Stimulated activated effector memory CD8-positive, alpha-beta T cell treated with anti-CD3 and anti-CD28 coated beads, Interleukin-12 subunit alpha, Interleukin-12 subunit beta, amount 100 ng/mL, for 72 hours (primary cell): ENCODE measurements around the gene DGKD.

Experiments
- ATAC-seq: fragments of 150-1000 bp; cut with Tn5 transposase; 2 replicates; pipeline ENCODE4 v1.10.0; 2021
- DNase-seq, 2 donors: peaks; one replicate each; pipeline ENCODE4 v3.0.0; 2021 to 2022; ENCODE audit warnings: low spot score in 2 of 2
- H3K27ac Mint-ChIP-seq: one replicate; pipeline ENCODE4 v1.8.0; 2022; ENCODE audit warnings: mild to moderate bottlenecking, mixed read lengths
- H3K36me3 Mint-ChIP-seq: one replicate; pipeline ENCODE4 v1.8.0; 2022; ENCODE audit warnings: mild to moderate bottlenecking, mixed read lengths
- H3K4me1 Mint-ChIP-seq: one replicate; pipeline ENCODE4 v1.8.0; 2022; ENCODE audit warnings: mixed read lengths
- H3K4me3 Mint-ChIP-seq: one replicate; pipeline ENCODE4 v1.8.0; 2022; ENCODE audit warnings: mild to moderate bottlenecking, mixed read lengths
- H3K9me3 Mint-ChIP-seq: one replicate; pipeline ENCODE4 v1.8.0; 2022; ENCODE audit warnings: mixed read lengths

DGKD gene

GRCh38 chr2:233476651-233477547 is 122.6 kb downstream of the DGKD start:
- Mint-ChIP-seq H3K4me1 (peaks cover 5% of the 10 kb centered on the region), H3K9me3 (no peaks in the 10 kb centered on the region), H3K4me3 (no peak overlapping the region), H3K36me3 (peaks cover 17% of the 10 kb centered on the region), H3K27ac (peak overlapping the region; percentile 23)
- DNase-seq (no peak), ATAC-seq (no peak)

GRCh38 chr2:233477548-233478433 is 123.5 kb downstream of the DGKD start:
- H3K36me3 Mint-ChIP-seq, result peaks cover 14% of the 10 kb centered on the region
- no peak overlapping the region for H3K4me3 Mint-ChIP-seq
- ATAC-seq, result no peak
- no peak overlapping the region for H3K27ac Mint-ChIP-seq
- no peaks in the 10 kb centered on the region for H3K9me3 Mint-ChIP-seq
- H3K4me1 Mint-ChIP-seq, result peaks cover 5% of the 10 kb centered on the region
- DNase-seq, result no peak

DNA sequence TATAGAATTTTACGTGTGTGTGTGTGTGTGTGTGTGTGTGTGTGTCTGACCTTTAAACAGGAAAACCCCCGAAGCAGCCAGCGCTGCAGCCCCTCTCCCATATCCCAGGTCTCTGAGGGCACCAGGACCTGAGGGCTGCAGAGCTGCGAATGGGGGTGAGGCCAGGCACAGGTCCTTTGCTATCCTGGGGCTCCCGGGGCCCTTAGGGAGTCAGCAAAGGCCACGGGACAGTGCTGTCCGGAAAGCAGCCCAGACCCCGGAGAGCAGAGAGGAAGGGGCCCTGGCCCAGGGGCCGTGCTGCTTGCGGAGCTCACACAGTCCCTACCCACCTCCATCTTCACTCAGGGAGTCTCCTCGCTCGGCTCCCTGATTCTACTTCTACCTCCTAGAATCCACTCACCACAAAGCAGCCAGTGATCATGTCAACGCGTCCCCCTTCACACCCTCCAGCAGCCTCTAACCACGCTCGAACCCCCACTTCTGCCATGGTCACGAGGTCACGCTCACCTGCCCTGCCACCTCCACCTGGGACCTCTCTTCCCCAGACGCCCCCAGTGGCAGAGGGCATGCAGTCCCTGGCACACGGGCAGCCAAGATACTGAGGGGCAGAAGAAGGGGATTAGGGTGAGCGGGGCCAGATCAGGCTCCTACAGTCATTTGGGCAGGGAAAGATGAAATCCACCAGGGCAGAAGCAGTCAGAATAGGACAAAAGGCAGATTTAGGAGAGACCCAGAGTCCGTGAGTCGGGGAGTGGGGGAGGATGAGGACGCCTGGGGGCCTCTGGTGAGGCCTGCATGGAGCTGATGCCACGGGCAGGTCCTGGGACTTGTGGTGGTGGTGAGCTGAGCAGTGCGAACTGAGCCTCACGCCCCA is 125.6 kb downstream of the DGKD start:
- Mint-ChIP-seq H3K4me1 (peaks cover 5% of the 10 kb centered on the region), H3K27ac (peak overlapping the region; percentile 61), H3K4me3 (no peak overlapping the region), H3K36me3 (peaks cover 30% of the 10 kb centered on the region), H3K9me3 (no peaks in the 10 kb centered on the region)
- ATAC-seq, result peak; percentile 37
- DNase-seq, result peak in 1 of 2 donors; percentile 43

- DNase-seq (peak in 1 of 2 donors; percentile 46), ATAC-seq (peak; percentile 8)
- H3K9me3 Mint-ChIP-seq, result no peaks in the 10 kb centered on the region
- H3K4me3 Mint-ChIP-seq, result no peak overlapping the region
- peaks cover 33% of the 10 kb centered on the region for H3K36me3 Mint-ChIP-seq
- H3K4me1 Mint-ChIP-seq, result peaks cover 5% of the 10 kb centered on the region
- H3K27ac Mint-ChIP-seq, result peak overlapping the region; percentile 61
Measured at GRCh38 chr2:233480490-233481202, 126.4 kb downstream of the DGKD start.

GRCh38 chr2:233481368-233482142 is 127.3 kb downstream of the DGKD start:
- H3K4me1 Mint-ChIP-seq, result peaks cover 5% of the 10 kb centered on the region
- peaks cover 34% of the 10 kb centered on the region for H3K36me3 Mint-ChIP-seq
- no peak overlapping the region for H3K27ac Mint-ChIP-seq

DNA sequence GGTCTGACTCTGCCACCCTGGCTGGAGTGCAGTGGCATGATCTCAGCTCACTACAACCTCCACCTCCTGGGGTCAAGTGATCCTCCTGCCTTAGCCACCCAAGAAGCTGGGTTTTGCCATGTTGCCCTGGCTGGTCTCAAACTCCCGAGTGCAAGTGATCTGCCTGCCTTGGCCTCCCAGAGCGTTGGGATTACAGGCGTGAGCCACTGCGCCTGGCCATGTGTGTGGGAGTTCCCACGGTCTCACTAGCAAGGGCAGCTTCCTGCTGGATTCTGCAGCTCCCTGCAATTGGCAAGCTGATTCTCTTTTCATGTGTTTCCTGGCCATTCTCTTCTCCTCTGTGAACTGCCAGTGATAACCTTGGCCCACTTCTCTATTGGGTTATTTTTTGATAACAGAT is 128.3 kb downstream of the DGKD start:
- Mint-ChIP-seq H3K4me1 (peaks cover 5% of the 10 kb centered on the region), H3K9me3 (no peaks in the 10 kb centered on the region), H3K36me3 (peaks cover 34% of the 10 kb centered on the region), H3K27ac (no peak overlapping the region), H3K4me3 (no peak overlapping the region)
- DNase-seq, result peak in 1 of 2 donors; percentile 38
- no peak for ATAC-seq

More at GRCh38 chr2:233481368-233482142, 127.3 kb downstream of the DGKD start:
- H3K9me3 Mint-ChIP-seq, result no peaks in the 10 kb centered on the region
- DNase-seq (peak in 1 of 2 donors; percentile 43), ATAC-seq (no peak)
- no peak overlapping the region for H3K4me3 Mint-ChIP-seq

DNA sequence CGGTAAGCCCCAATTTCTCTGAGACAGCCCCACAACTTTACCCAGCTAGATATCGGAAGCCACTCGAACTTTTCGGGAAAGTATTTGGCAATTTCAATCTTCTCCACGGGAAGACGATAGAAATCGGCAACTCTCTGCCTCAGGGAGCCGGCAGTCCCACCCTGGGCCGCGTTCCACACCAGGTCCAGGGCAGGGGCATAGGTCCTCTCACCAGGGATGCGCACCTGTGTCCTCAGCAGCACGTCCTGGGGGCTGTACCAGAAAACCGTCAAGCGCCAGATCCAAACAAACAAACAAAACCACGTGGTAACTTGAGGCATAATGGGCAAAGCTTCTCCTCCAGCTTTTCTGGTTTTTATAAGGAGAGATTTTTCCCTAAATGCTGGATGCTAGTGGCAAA is 131.4 kb downstream of the DGKD start:
- Mint-ChIP-seq H3K4me3 (no peak overlapping the region), H3K36me3 (peaks cover 55% of the 10 kb centered on the region), H3K27ac (peak overlapping the region; percentile 23), H3K9me3 (no peaks in the 10 kb centered on the region), H3K4me1 (no peaks in the 10 kb centered on the region)
- ATAC-seq (no peak), DNase-seq (no peak)

GRCh38 chr2:233486357-233486756 is 132.1 kb downstream of the DGKD start:
- peak overlapping the region; percentile 1 for H3K27ac Mint-ChIP-seq
- no peak overlapping the region for H3K4me3 Mint-ChIP-seq
- peaks cover 55% of the 10 kb centered on the region for H3K36me3 Mint-ChIP-seq
- no peak for DNase-seq
- no peaks in the 10 kb centered on the region for H3K4me1 Mint-ChIP-seq
- no peak for ATAC-seq
- no peaks in the 10 kb centered on the region for H3K9me3 Mint-ChIP-seq

GRCh38 chr2:233486778-233487552 is 132.7 kb downstream of the DGKD start:
- Mint-ChIP-seq H3K36me3 (peaks cover 55% of the 10 kb centered on the region), H3K4me1 (no peaks in the 10 kb centered on the region), H3K27ac (peak overlapping the region; percentile 1), H3K4me3 (no peak overlapping the region), H3K9me3 (no peaks in the 10 kb centered on the region)
- ATAC-seq (no peak), DNase-seq (no peak)

DNA sequence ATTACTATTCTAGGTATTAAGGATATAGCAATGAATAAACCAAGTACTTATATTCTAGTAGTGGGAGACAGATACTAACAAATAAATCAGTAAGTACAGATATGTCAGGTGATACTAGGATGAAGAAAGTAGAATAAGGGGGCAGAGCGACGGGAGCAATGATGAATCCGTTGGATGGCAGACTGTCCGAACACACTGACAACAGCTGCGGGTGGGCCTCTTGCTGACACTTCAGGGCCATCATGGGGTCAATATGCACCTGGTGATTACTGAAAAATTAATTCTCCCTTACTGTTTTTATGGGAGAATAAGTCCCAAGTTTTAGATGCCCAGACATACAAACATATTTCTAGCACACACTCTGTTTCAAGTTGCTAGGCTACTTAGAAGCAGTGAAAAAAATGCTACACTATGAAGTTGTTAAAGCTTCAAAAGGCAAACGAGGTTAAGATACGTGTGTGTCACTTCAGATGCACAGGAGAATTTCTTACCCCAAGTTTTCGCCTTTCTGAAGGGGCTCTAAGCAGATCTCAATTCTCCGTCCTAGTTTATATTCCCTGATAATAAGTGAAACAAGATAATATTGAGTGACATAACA is 133.6 kb downstream of the DGKD start:
- Mint-ChIP-seq H3K9me3 (no peaks in the 10 kb centered on the region), H3K36me3 (peaks cover 51% of the 10 kb centered on the region), H3K27ac (no peak overlapping the region), H3K4me3 (no peak overlapping the region), H3K4me1 (no peaks in the 10 kb centered on the region)
- ATAC-seq, result no peak
- DNase-seq, result no peak

DNA sequence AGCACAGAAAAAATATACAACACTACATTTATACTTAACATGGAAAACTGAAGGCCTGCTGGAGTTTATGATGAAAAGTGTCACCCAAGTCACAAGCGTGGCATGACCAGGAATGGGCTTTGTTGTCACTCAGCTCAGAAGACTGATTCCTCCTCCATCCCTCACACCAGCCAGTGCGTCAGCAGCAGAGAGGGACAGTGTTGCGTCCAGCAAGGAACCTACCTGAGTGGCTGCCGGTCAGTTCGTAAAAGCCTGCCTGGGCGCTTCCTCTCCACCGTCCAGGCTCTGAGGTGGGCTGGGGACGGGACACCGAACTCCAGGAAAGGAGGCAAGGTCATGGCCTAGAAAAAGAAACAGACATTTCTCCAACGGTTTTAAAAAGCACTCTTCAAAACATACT is 134.8 kb downstream of the DGKD start:
- Mint-ChIP-seq H3K4me1 (no peaks in the 10 kb centered on the region), H3K9me3 (no peaks in the 10 kb centered on the region), H3K36me3 (peaks cover 46% of the 10 kb centered on the region), H3K4me3 (no peak overlapping the region), H3K27ac (no peak overlapping the region)
- DNase-seq, result no peak
- no peak for ATAC-seq

DNA sequence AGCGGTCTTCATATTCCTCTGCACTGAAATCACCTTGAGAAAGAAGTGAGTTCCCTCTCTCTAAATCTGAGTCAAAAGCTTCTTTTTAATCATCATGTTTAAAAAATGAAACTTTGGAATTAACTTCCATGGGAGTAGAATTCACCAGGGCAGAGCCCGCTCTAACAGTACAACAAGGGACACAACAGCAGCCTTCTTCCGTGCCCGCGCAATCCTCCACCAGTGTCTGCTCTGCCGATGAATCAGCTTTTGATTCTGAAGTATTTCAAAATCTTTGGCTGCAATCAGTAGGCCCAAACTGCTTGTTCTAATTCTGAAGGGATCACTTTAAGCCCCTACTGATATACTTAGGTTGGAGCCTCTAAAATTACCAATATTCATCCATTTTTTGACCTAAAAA is 135.4 kb downstream of the DGKD start:
- ATAC-seq, result no peak

GRCh38 chr2:233490831-233491230 is 136.5 kb downstream of the DGKD start:
- Mint-ChIP-seq H3K4me3 (no peak overlapping the region), H3K36me3 (peaks cover 37% of the 10 kb centered on the region), H3K9me3 (no peaks in the 10 kb centered on the region), H3K27ac (no peak overlapping the region), H3K4me1 (no peaks in the 10 kb centered on the region)
- ATAC-seq (no peak), DNase-seq (no peak)

More for the DNA sequence above, 135.4 kb downstream of the DGKD start:
- Mint-ChIP-seq H3K4me1 (no peaks in the 10 kb centered on the region), H3K9me3 (no peaks in the 10 kb centered on the region), H3K36me3 (peaks cover 40% of the 10 kb centered on the region), H3K27ac (no peak overlapping the region), H3K4me3 (no peak overlapping the region)
- no peak for DNase-seq
